A673 (cell line): ENCODE data around the gene NAXE.

Experiments used
- EZH2 ChIP-seq: fragments of 200-600 bp; sonication (generic); IDR thresholded peaks from 2 replicates; pipeline ENCODE4 v1.6.1; 2017; ENCODE audit warnings: borderline replicate concordance, low read depth, mild to moderate bottlenecking, mixed read lengths, antibody characterized with exemption, low read length; ENCODE audit not compliant: poor library complexity, severe bottlenecking
- TF ChIP-seq, protein P1 (sequence below): fragments of 300-800, 200-600 bp; sonication (generic); conservative IDR thresholded peaks from 2 replicates; pipeline ENCODE4 v1.5.1; 2017; ENCODE audit warnings: low read depth, mild to moderate bottlenecking, antibody characterized with exemption, low read length, moderate library complexity, mixed read lengths

DNA sequence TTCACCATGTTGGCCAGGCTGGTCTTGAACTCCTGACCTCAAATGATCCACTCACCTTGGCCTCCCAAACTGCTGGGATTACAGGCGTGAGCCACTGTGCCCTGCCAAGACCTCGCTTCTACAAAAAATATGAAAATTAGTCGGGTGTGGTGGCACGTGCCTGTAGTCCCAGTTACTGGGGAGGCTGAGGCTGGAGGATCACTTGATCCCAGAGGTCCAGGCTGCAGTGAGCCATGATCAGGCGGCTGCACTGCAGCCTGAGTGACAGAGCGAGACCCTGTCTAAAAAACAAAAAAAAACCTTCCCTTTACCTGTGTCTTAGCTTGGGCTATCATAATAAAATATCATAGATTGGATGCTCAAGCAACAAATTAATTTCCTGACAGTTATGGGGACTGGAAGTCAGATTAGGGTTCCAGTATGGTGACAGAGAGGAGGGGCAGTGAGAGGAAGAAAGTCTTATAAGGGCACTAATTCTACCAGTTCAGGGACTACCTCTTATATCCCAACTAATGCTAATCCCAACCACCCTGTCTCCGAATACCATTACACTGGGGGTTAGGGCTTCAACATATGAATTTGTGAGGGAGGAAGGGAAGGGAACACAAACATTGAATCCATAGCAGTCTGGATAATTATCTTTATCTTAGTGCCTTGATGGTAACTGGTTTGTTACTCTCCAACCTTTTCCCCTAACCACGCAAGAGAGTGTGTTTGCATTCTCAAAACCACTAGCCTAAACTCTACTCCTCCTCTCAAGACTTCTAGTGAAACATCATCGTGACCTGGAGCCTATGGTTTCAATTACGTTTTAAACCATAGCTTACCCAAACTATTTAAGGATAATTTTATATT is 1.0 kb upstream of the NAXE start:
- TF ChIP-seq, protein P1, sequence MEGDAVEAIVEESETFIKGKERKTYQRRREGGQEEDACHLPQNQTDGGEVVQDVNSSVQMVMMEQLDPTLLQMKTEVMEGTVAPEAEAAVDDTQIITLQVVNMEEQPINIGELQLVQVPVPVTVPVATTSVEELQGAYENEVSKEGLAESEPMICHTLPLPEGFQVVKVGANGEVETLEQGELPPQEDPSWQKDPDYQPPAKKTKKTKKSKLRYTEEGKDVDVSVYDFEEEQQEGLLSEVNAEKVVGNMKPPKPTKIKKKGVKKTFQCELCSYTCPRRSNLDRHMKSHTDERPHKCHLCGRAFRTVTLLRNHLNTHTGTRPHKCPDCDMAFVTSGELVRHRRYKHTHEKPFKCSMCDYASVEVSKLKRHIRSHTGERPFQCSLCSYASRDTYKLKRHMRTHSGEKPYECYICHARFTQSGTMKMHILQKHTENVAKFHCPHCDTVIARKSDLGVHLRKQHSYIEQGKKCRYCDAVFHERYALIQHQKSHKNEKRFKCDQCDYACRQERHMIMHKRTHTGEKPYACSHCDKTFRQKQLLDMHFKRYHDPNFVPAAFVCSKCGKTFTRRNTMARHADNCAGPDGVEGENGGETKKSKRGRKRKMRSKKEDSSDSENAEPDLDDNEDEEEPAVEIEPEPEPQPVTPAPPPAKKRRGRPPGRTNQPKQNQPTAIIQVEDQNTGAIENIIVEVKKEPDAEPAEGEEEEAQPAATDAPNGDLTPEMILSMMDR: no peak
- TF ChIP-seq EZH2: no peak
